Measurements from ENCODE around the gene CDON. TPM values are rescaled to one million over a fixed set of nuclear protein-coding genes. Genes with fewer than 3 reads are reported as not detected.

CDON gene
- total RNA-seq, 2 donors from 2014 or later: 9.8 to 26.9 TPM

DNA sequence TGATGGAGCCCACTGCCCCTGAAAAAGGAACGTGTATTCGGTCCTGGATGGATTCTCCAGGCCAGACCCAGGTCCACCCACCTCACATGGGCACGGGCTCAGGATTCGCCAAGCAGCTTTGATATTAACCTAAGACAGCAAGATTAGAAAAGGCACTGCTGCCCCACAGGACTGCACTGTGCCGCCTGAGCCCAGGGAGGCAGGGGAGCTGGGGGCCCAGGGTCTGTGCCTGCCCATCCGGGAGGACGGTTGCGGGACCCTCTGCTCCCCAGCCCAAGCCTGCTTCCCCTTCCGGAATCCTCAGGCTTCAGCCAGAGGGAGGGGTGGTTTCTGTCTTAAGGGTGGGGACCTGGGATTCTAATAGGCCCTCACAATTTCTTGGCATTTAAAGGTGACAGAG lies 130.4 kb downstream of the CDON start:
- Histone ChIP-seq H3K27me3 (replicated peaks; ENCODE audit: insufficient read depth) (no peaks in the 10 kb centered on the region), H3K4me1 (replicated peaks) (no peaks in the 10 kb centered on the region), H3K27ac (no peak overlapping the region), H3K4me3 (no peak overlapping the region), H3K9me3 (no peaks in the 10 kb centered on the region), H3K36me3 (no peaks in the 10 kb centered on the region)
- intact Hi-C loops (cut with DNase I): no loop called here
- TF ChIP-seq POLR2A (IDR thresholded peaks at IDR 0.05): no peak
- TF ChIP-seq POLR2AphosphoS5 (IDR thresholded peaks at IDR 0.05): no peak
- no peak for TF ChIP-seq CTCF (IDR thresholded peaks at IDR 0.05)
- 88% methylated on average over 9 of the region's 9 CpGs for WGBS
- DNase-seq (ENCODE audit: low spot score): no peak

- Histone ChIP-seq H3K4me3 (no peak overlapping the region), H3K27ac (no peak overlapping the region), H3K9me3 (no peaks in the 10 kb centered on the region), H3K36me3 (no peaks in the 10 kb centered on the region), H3K27me3 (replicated peaks; ENCODE audit: insufficient read depth) (no peaks in the 10 kb centered on the region), H3K4me1 (replicated peaks) (no peaks in the 10 kb centered on the region)
- DNase-seq (ENCODE audit: low spot score): no peak
- TF ChIP-seq POLR2A (IDR thresholded peaks at IDR 0.05) (no peak), CTCF (IDR thresholded peaks at IDR 0.05) (no peak), POLR2AphosphoS5 (IDR thresholded peaks at IDR 0.05) (no peak)
- 25% methylated on average over 6 of the region's 6 CpGs for WGBS
- intact Hi-C loops (cut with DNase I): no loop called here
Measured at GRCh38 chr11:125931668-125932067, 131.0 kb downstream of the CDON start.

GRCh38 chr11:125931116-125931515 lies 131.6 kb downstream of the CDON start:
- Histone ChIP-seq H3K27ac (no peak overlapping the region), H3K4me1 (replicated peaks) (no peaks in the 10 kb centered on the region), H3K27me3 (replicated peaks; ENCODE audit: insufficient read depth) (no peaks in the 10 kb centered on the region), H3K36me3 (no peaks in the 10 kb centered on the region), H3K9me3 (no peaks in the 10 kb centered on the region), H3K4me3 (no peak overlapping the region)
- TF ChIP-seq POLR2AphosphoS5 (IDR thresholded peaks at IDR 0.05) (no peak), POLR2A (IDR thresholded peaks at IDR 0.05) (no peak), CTCF (IDR thresholded peaks at IDR 0.05) (no peak)
- DNase-seq (ENCODE audit: low spot score): no peak
- WGBS: 48% methylated on average over 3 of the region's 3 CpGs
- intact Hi-C loops (cut with DNase I): no loop called here

- intact Hi-C loops (cut with DNase I): no loop called here
- no peak for TF ChIP-seq POLR2AphosphoS5 (IDR thresholded peaks at IDR 0.05)
- no peak for TF ChIP-seq CTCF (IDR thresholded peaks at IDR 0.05)
- TF ChIP-seq POLR2A (IDR thresholded peaks at IDR 0.05): no peak
- WGBS: 90% methylated on average over 11 of the region's 11 CpGs
- no peak overlapping the region for H3K4me3 ChIP-seq
- no peaks in the 10 kb centered on the region for H3K27me3 ChIP-seq (replicated peaks; ENCODE audit: insufficient read depth)
- no peaks in the 10 kb centered on the region for H3K36me3 ChIP-seq
- H3K27ac ChIP-seq: no peak overlapping the region
- DNase-seq (ENCODE audit: low spot score): no peak
- no peaks in the 10 kb centered on the region for H3K9me3 ChIP-seq
- no peaks in the 10 kb centered on the region for H3K4me1 ChIP-seq (replicated peaks)
Measured at GRCh38 chr11:125930076-125930450, 132.6 kb downstream of the CDON start.

DNA sequence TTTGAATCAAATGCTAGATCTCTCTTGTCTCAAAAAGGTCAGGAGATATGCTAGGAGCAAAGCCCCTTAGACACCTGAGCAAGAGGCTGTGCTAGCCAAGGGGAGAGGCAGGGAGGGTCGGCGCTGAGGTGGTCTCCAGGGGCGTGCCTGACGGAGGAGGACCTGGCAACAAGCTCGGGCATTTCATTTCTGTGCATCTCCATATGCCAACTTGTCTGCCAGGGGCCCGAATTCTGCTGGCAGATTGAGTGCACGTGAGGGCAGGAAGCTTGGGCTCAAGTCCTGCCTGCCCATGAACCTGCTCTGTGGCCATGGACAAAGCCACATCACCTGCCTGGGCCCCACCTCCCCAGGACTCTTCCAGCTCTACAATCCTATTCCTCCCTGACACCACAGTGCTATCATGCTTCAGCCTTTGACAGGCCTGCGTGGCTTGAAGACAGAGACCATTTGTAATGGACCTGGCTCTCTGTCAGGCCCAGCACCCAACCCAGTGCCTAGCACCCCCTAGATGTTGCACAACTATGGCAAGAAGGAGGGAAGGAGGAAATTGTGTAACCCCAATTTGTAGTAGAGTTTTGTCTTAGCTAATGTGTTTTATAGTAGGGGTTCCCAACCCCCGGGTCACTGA lies 133.1 kb downstream of the CDON start:
- Histone ChIP-seq H3K27me3 (replicated peaks; ENCODE audit: insufficient read depth) (no peaks in the 10 kb centered on the region), H3K27ac (no peak overlapping the region), H3K4me3 (no peak overlapping the region), H3K36me3 (no peaks in the 10 kb centered on the region), H3K4me1 (replicated peaks) (no peaks in the 10 kb centered on the region), H3K9me3 (no peaks in the 10 kb centered on the region)
- DNase-seq (ENCODE audit: low spot score): no peak
- intact Hi-C loops (cut with DNase I): loop anchor here (10.0 kb wide), 1 partner anchor 135 kb away; the partner anchor contains the start of gene CDON
- no peak for TF ChIP-seq CTCF (IDR thresholded peaks at IDR 0.05)
- WGBS: 81% methylated on average over 9 of the region's 9 CpGs
